ENCODE results near the gene C1QTNF12. TPM values are rescaled to one million over a fixed set of nuclear protein-coding genes. Genes with fewer than 3 reads are reported as not detected.

C1QTNF12 gene
- total RNA-seq, 2 experiments from 2014 or later = 3.4 to 4.8 TPM

- Histone ChIP-seq H3K27me3 (ENCODE audit: control insufficient read depth in 1 of 2, insufficient read depth in 2 of 2, low read length in 2 of 2) (no peaks in the 10 kb centered on the region), H3K27ac (ENCODE audit: low read depth in 1 of 2, low read length in 2 of 2) (no peak overlapping the region), H3K36me3 (ENCODE audit: insufficient read depth, low read length) (peaks cover 86% of the 10 kb centered on the region), H3K9me3 (ENCODE audit: control insufficient read depth in 1 of 2, insufficient read depth in 1 of 2, low read length in 2 of 2) (peaks cover 0 to 3% of the 10 kb centered on the region in 2 experiments), H3K4me1 (ENCODE audit: insufficient read depth, low read length) (peaks cover 45% of the 10 kb centered on the region), H3K4me3 (ENCODE audit: low read length) (no peak overlapping the region)
- ATAC-seq (ENCODE audit: poor library complexity) = no peak
- CTCF ChIA-PET = no interaction called here
- Mint-ChIP-seq H3K27me3 (no peaks in the 10 kb centered on the region), H3K9me3 (no peaks in the 10 kb centered on the region), H3K36me3 (ENCODE audit: low read depth) (peaks cover 79% of the 10 kb centered on the region), H3K4me1 (ENCODE audit: low read depth) (peaks cover 13% of the 10 kb centered on the region), H3K27ac (no peak overlapping the region), H3K4me3 (no peak overlapping the region)
- no peak for DNase-seq
- POLR2A ChIA-PET = no interaction called here
- intact Hi-C loops (cut with DNase I, micrococcal nuclease) = no loop called here
- no peak for TF ChIP-seq CTCF (IDR thresholded peaks at IDR 0.05)
Measured at GRCh38 chr1:1221887-1222574, 24.5 kb downstream of the C1QTNF12 start.

GRCh38 chr1:1220197-1220596 lies 26.3 kb downstream of the C1QTNF12 start:
- peaks cover 21% of the 10 kb centered on the region for H3K4me1 Mint-ChIP-seq (ENCODE audit: low read depth)
- Histone ChIP-seq H3K27ac (ENCODE audit: low read depth in 1 of 2, low read length in 2 of 2) (no peak overlapping the region), H3K4me1 (ENCODE audit: insufficient read depth, low read length) (peaks cover 51% of the 10 kb centered on the region), H3K9me3 (ENCODE audit: control insufficient read depth in 1 of 2, insufficient read depth in 1 of 2, low read length in 2 of 2) (peaks cover 0 to 3% of the 10 kb centered on the region in 2 experiments), H3K36me3 (ENCODE audit: insufficient read depth, low read length) (peaks cover 69% of the 10 kb centered on the region), H3K27me3 (ENCODE audit: control insufficient read depth in 1 of 2, insufficient read depth in 2 of 2, low read length in 2 of 2) (no peaks in the 10 kb centered on the region), H3K4me3 (ENCODE audit: low read length) (no peak overlapping the region)
- POLR2A ChIA-PET = no interaction called here
- no peaks in the 10 kb centered on the region for H3K27me3 Mint-ChIP-seq
- ATAC-seq (ENCODE audit: poor library complexity) (no peak), DNase-seq (no peak)
- peaks cover 75% of the 10 kb centered on the region for H3K36me3 Mint-ChIP-seq (ENCODE audit: low read depth)
- H3K4me3 Mint-ChIP-seq = no peak overlapping the region
- CTCF ChIA-PET = no interaction called here
- H3K9me3 Mint-ChIP-seq = no peaks in the 10 kb centered on the region
- intact Hi-C loops (cut with DNase I, micrococcal nuclease) = no loop called here
- TF ChIP-seq CTCF (IDR thresholded peaks at IDR 0.05) = no peak
- H3K27ac Mint-ChIP-seq = peak overlapping the region; percentile 71

- ChIA-PET POLR2A (no interaction called here), CTCF (no interaction called here)
- peak overlapping the region; percentile 71 for H3K27ac Mint-ChIP-seq
- Histone ChIP-seq H3K27ac (ENCODE audit: low read depth in 1 of 2, low read length in 2 of 2) (peak overlapping the region; percentile 41 to 75), H3K4me3 (ENCODE audit: low read length) (peak overlapping the region; percentile 19), H3K36me3 (ENCODE audit: insufficient read depth, low read length) (peaks cover 64% of the 10 kb centered on the region), H3K27me3 (ENCODE audit: control insufficient read depth in 1 of 2, insufficient read depth in 2 of 2, low read length in 2 of 2) (no peaks in the 10 kb centered on the region), H3K4me1 (ENCODE audit: insufficient read depth, low read length) (peaks cover 60% of the 10 kb centered on the region), H3K9me3 (ENCODE audit: control insufficient read depth in 1 of 2, insufficient read depth in 1 of 2, low read length in 2 of 2) (peaks cover 0 to 3% of the 10 kb centered on the region in 2 experiments)
- peaks cover 66% of the 10 kb centered on the region for H3K36me3 Mint-ChIP-seq (ENCODE audit: low read depth)
- TF ChIP-seq CTCF (IDR thresholded peaks at IDR 0.05) = no peak
- H3K9me3 Mint-ChIP-seq = no peaks in the 10 kb centered on the region
- ATAC-seq (ENCODE audit: poor library complexity) (peak; percentile 38), DNase-seq (peak in 7 of 14 experiments; percentile 32 to 84 (median 52))
- H3K4me1 Mint-ChIP-seq (ENCODE audit: low read depth) = peaks cover 29% of the 10 kb centered on the region
- H3K27me3 Mint-ChIP-seq = no peaks in the 10 kb centered on the region
- intact Hi-C loops (cut with DNase I, micrococcal nuclease) = no loop called here
- H3K4me3 Mint-ChIP-seq = peak overlapping the region; percentile 30
Measured at GRCh38 chr1:1219341-1219740, 27.2 kb downstream of the C1QTNF12 start.

All from CD4-positive, alpha-beta T cell (primary cell).